Stimulated activated CD4-positive, alpha-beta T cell treated with anti-CD3 and anti-CD28 coated beads, TNF-alpha, amount 100 ng/mL, for 1 hour (primary cell): ENCODE results near the gene F2.

Experiments
- DNase-seq, 3 donors: peaks; one replicate each; pipeline ENCODE4 v3.0.0-alpha.2; 2020; ENCODE audit warnings: low read depth in 3 of 3, low spot score in 1 of 3

F2 gene

DNA sequence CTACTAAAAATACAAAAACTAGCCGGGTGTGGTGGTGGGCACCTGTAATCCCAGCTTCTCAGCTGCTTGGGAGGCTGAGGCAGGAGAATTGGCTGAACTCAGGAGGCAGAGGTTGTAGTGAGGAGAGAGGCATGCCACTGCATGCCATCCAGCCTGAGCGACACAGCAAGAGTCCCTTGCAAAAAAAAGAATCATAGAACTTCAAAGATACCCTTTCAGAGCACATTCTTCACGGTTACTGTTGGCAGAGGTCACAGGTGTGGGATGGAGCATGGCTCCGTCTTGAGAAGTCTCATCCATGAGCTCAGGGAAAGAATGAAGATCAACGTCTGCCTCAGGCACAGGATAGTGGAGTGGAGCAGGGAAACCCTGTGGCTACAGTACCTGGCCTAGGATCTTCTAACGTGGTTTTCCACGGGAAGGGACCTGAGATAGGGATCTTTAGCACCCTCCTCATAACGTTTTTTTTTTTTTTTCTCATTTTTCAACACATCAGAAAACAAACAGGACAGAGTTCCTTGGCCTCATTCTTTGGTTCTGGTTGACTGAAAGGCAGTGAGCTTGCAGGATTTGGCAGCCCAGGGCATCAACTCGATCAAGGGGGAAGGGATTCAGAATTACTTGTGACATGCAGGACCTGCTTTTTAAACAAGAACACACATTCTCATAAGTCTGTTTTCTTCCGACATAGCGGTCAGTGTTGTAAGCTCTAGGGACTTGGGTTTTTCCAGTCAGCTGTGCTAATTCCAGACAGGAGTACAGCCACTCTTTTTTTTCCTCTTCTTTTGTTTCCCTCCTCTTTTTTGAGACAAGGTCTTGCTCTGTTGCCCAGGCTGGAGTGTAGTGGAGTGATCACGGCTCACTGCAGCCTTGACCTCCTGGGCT lies 22.8 kb downstream of the F2 start:
- no peak for DNase-seq

GRCh38 chr11:46743043-46743442 lies 24.0 kb downstream of the F2 start:
- no peak for DNase-seq

DNA sequence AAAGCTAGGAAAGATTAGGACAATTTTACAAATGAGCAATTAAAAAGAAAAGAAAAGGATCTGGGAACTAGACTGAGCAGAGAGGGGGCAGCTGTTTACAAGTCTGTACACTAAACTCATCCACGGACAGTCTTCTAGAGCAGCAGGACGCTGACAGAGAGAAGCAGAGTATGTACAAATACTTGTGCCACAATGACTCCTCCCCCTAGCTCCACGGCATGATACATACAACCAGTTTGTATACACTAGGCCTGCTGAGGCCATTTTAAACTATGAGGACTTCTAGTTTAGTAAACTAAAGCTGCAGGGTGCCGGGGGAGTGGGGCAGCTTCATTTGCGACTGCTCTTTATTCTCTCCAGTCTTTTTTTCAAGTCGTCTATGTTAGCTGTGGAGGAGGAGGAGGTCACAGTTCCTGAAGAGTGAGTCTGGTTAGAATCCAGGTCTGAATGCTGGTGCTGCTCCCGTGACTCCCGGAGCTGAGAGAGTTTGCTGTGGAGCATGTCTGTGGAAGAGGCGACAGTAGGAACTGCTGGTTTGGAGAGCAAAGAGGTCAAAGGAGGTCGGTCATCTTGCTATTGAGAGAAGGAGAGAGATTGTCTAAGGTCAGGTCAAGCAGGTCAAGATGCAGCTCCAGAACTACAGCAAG lies 24.8 kb downstream of the F2 start:
- DNase-seq: no peak

DNA sequence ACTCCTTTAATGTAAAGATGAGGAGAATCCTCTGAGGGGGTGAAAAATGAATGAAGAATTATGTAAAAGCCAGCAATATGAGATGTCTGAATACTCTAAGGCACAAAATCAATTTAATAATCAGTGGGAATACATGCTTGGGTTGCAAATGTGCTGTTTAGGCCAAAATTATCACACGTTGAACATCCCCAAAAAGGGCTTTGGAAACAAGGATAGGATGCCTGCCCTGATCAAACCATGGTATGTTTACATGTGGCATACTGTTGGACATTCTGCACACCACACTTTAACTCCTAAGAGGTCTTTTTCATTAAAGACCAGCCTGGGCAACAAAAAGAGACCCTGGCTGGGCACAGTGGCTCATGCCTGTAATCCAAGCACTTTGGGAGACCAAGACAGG lies 26.3 kb downstream of the F2 start:
- no peak for DNase-seq

GRCh38 chr11:46745995-46746394 lies 27.0 kb downstream of the F2 start:
- DNase-seq: no peak

- DNase-seq: no peak
Observed at GRCh38 chr11:46747150-46747549, 28.1 kb downstream of the F2 start.

GRCh38 chr11:46755962-46756361 lies 36.9 kb downstream of the F2 start:
- DNase-seq: no peak

DNA sequence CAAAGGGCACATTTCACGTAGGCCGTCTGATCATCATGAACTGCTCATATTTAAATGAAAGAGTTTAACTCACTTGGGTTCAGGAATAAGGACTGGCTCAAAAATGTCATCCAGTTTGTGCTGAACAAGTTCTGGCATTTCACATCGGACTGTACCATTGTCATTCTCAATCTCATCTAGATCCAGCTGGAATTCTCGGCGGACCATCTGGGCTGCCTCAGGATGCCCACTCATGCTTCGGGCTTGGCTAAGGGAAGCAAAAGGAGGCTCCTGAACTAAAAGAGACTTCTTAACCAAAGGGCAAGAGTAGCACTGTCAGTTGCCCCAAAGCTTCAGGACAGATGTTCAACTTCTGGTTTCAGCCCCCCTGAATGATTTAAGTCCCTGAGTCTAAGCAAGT lies 40.2 kb downstream of the F2 start:
- DNase-seq: no peak

DNA sequence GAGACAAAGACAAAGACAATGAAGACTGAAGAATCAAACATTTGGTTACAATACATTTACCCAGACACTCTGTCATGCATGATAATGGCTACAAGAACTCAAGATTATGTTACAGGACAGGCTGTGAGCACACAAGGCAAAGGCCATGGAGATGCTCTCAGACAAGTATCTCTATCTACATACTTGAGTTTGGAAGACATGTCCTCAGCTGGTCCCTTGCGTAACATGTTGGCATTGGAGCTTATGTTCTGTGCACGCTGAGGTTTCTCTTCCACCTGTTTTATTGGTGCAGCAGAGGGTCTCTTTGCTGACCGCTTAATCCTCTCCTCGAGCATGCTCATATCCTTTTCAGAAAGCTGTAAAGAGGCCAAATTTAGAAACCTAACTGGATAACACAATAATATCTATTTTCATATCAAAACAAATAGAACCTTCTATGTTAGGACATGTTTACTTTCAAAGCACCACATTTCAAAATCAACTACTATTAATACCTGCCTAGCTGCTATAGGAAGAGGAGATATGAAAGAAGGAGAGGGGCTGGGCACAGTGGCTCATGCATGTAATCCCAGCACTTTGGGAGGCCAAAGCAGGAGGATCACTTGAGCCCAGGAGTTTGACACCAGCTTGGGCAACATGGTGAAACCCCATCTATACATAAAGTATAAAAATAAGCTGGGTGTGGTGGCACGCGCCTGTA lies 41.6 kb downstream of the F2 start:
- no peak for DNase-seq

GRCh38 chr11:46761807-46762206 lies 42.8 kb downstream of the F2 start:
- no peak for DNase-seq

DNA sequence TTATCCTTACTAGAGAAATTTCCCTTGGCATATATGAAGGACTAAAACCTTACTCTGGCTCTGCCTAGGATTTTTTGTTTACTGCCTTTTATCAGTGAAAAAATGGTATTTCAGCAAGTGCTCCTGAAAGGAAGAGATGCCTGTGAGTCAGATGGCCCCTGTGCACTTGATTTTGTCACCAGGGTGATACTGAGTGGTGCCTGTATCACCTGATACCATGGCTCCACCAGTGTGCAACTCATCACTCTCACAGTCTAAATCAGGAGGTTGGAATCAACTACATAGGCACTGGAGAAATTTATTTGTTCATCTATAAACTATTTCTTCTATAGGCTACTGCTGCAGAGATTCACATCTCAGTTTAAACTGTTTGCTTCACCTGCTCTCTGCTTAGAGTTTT lies 43.2 kb downstream of the F2 start:
- DNase-seq: no peak

- no peak for DNase-seq
Observed at GRCh38 chr11:46766656-46767055, 47.6 kb downstream of the F2 start.

- DNase-seq: no peak
Observed at GRCh38 chr11:46769636-46770221, 50.7 kb downstream of the F2 start.

DNA sequence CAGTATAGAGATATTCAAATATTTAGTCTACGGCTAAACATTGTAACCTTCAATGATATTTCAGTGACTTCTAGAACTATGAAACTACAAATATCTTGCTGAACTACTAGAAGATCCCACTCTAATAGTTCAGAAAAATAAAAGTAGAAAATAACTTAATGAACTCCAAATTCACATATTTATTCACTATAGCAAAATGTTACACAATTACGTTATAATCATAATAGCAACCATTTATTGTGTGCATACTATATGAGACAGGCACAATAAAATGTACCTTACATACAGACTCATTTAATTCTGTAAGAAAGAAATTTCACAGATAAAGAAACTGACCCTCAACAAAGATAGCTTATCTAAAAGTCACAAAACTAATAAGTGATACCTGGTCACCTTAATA lies 57.9 kb downstream of the F2 start:
- no peak for DNase-seq

DNA sequence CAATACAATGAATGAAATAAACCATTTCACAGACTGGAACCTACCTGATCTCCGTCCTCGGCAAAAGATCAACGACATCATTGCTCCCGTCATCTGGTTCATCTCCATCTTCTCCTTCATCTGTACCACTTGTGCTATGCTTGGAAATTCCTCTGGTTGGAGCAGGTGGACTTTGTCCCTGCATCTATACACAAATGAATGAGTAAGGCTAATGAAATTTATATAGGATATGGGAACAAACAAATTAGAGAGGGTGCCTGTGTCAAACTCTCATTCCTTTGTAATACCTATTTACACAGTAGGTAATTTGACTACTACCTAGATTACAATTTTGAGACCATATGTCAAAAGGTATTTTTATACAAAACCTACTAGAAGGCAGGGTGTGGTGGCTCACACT lies 59.4 kb downstream of the F2 start:
- DNase-seq: no peak
